SU-DHL-6 (cell line): Measurements from ENCODE around the gene MAP3K1.

Experiments used
- H2AFZ ChIP-seq: fragments of 200-600 bp; sonication (generic); 2 replicates; pipeline ENCODE4 v1.6.1; 2014; ENCODE audit warnings: low read depth, mild to moderate bottlenecking, moderate library complexity, mixed read lengths, antibody characterized with exemption, low read length; ENCODE audit not compliant: severe bottlenecking
- H3F3A ChIP-seq: fragments of 200-600 bp; shearing (Covaris generic); 2 replicates; pipeline ENCODE4 v1.6.0; 2016; ENCODE audit warnings: antibody characterized with exemption, mild to moderate bottlenecking; ENCODE audit not compliant: insufficient read depth
- H3K27ac ChIP-seq: fragments of 200-600 bp; sonication (generic); 2 replicates; pipeline ENCODE4 v1.5.1; 2016; ENCODE audit warnings: low read depth, mild to moderate bottlenecking, low read length, moderate library complexity, mixed read lengths
- H3K27me3 ChIP-seq: fragments of 200-600 bp; sonication (generic), shearing (Covaris generic); 2 replicates; pipeline ENCODE4 v1.6.0; 2014; ENCODE audit warnings: mild to moderate bottlenecking, low read length
- H3K36me3 ChIP-seq: fragments of 200-600 bp; sonication (generic); 2 replicates; pipeline ENCODE4 v1.6.1; 2014; ENCODE audit warnings: mild to moderate bottlenecking, low read length, mixed read lengths
- H3K4me2 ChIP-seq: fragments of 300-600, 200-600 bp; shearing (Covaris generic), sonication (generic); 2 replicates; pipeline ENCODE4 v1.6.0; 2014; ENCODE audit warnings: low read length, low read depth, mild to moderate bottlenecking; ENCODE audit not compliant: poor library complexity, severe bottlenecking
- H3K4me3 ChIP-seq: fragments of 200-600 bp; sonication (generic); 2 replicates; pipeline ENCODE4 v1.5.1; 2014; ENCODE audit warnings: antibody characterized with exemption, low read length, mild to moderate bottlenecking, mixed read lengths; ENCODE audit not compliant: insufficient read depth, poor library complexity, severe bottlenecking
- H3K79me2 ChIP-seq: fragments of 200-600 bp; sonication (generic); 2 replicates; pipeline ENCODE4 v1.6.1; 2014; ENCODE audit warnings: mild to moderate bottlenecking, low read length, moderate library complexity; ENCODE audit not compliant: insufficient read depth
- H3K9ac ChIP-seq: fragments of 200-600 bp; sonication (generic); 2 replicates; pipeline ENCODE4 v1.7.0; 2014; ENCODE audit warnings: mild to moderate bottlenecking, low read length
- H3K9me2 ChIP-seq: fragments of 200-600 bp; sonication (generic); replicated peaks from 2 replicates; pipeline ENCODE4 v1.6.1; 2014; ENCODE audit warnings: low read length; ENCODE audit not compliant: insufficient read depth
- H3K9me3 ChIP-seq: fragments of 200-600 bp; sonication (generic); 2 replicates; pipeline ENCODE4 v1.6.1; 2014; ENCODE audit warnings: low read length, mixed read lengths; ENCODE audit not compliant: insufficient read depth
- H4K20me1 ChIP-seq: fragments of 200-600 bp; sonication (generic); 2 replicates; pipeline ENCODE4 v1.6.1; 2014; ENCODE audit warnings: low read depth, mild to moderate bottlenecking, antibody characterized with exemption, low read length, moderate library complexity, mixed read lengths
- EZH2phosphoT487 ChIP-seq: fragments of 200-600 bp; sonication (generic), shearing (Covaris generic); conservative IDR thresholded peaks from 2 replicates; pipeline ENCODE4 v1.6.1; 2018; ENCODE audit warnings: mild to moderate bottlenecking, antibody characterized with exemption, low read length, moderate library complexity, mixed read lengths
- TF ChIP-seq, protein P1 (sequence below): fragments of 200-600 bp; sonication (generic); IDR thresholded peaks from one replicate; pipeline ENCODE4 v1.5.1; 2017; ENCODE audit warnings: antibody characterized with exemption, mild to moderate bottlenecking, low read length, moderate library complexity; ENCODE audit not compliant: insufficient read depth, poor library complexity, severe bottlenecking

Gene MAP3K1

GRCh38 chr5:56831773-56832172, 16.4 kb downstream of the MAP3K1 start:
- no peak overlapping the region for H3K4me2 ChIP-seq

GRCh38 chr5:56833325-56833724, 18.0 kb downstream of the MAP3K1 start:
- Histone ChIP-seq H3K79me2 (peaks cover 30% of the 10 kb centered on the region; the same call in 1 of the 2 replicates), H3K36me3 (no peaks in the 10 kb centered on the region), H4K20me1 (peaks cover 36% of the 10 kb centered on the region), H2AFZ (no peak overlapping the region), H3K27me3 (no peaks in the 10 kb centered on the region), H3K4me3 (no peak overlapping the region), H3K9me2 (no peaks in the 10 kb centered on the region), H3F3A (no peaks in the 10 kb centered on the region), H3K4me2 (no peak overlapping the region), H3K9me3 (no peaks in the 10 kb centered on the region), H3K9ac (no peak overlapping the region), H3K27ac (no peak overlapping the region)
- TF ChIP-seq, protein P1, sequence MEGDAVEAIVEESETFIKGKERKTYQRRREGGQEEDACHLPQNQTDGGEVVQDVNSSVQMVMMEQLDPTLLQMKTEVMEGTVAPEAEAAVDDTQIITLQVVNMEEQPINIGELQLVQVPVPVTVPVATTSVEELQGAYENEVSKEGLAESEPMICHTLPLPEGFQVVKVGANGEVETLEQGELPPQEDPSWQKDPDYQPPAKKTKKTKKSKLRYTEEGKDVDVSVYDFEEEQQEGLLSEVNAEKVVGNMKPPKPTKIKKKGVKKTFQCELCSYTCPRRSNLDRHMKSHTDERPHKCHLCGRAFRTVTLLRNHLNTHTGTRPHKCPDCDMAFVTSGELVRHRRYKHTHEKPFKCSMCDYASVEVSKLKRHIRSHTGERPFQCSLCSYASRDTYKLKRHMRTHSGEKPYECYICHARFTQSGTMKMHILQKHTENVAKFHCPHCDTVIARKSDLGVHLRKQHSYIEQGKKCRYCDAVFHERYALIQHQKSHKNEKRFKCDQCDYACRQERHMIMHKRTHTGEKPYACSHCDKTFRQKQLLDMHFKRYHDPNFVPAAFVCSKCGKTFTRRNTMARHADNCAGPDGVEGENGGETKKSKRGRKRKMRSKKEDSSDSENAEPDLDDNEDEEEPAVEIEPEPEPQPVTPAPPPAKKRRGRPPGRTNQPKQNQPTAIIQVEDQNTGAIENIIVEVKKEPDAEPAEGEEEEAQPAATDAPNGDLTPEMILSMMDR, result no peak
- no peak for TF ChIP-seq EZH2phosphoT487

More at GRCh38 chr5:56831773-56832172, 16.4 kb downstream of the MAP3K1 start:
- Histone ChIP-seq H3K9me3 (no peaks in the 10 kb centered on the region), H3F3A (no peaks in the 10 kb centered on the region), H3K9me2 (no peaks in the 10 kb centered on the region), H4K20me1 (peaks cover 37% of the 10 kb centered on the region), H3K4me3 (no peak overlapping the region), H3K9ac (no peak overlapping the region), H3K79me2 (peaks cover 34% of the 10 kb centered on the region; the same call in 1 of the 2 replicates), H2AFZ (no peak overlapping the region), H3K27me3 (no peaks in the 10 kb centered on the region), H3K27ac (no peak overlapping the region), H3K36me3 (no peaks in the 10 kb centered on the region)
- TF ChIP-seq, protein P1, result no peak
- no peak for TF ChIP-seq EZH2phosphoT487

DNA sequence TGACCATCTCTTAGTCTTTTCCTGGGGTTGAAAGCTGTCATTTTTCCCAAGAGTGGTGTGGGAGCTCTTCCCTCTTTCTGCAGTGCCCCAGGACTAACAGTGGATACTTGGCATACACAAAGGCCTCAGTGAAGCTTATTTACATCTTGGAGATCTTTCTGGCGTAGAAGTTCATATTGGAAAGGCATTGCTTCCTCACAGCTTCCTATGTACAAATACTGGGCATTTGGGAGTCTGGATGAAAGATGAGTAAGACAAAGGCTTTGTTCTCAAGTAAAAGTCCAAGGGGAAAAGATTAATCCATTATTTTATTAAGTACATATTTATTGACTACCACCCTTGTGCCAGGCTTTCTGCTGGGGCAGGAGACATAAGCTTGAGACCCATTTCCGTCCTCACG, 22.0 kb downstream of the MAP3K1 start:
- Histone ChIP-seq H3K79me2 (peaks cover 42% of the 10 kb centered on the region), H3F3A (no peaks in the 10 kb centered on the region), H3K9ac (no peak overlapping the region), H3K4me3 (no peak overlapping the region), H3K36me3 (no peaks in the 10 kb centered on the region), H3K9me2 (no peaks in the 10 kb centered on the region), H3K27me3 (no peaks in the 10 kb centered on the region), H3K4me2 (no peak overlapping the region), H4K20me1 (peaks cover 16% of the 10 kb centered on the region), H2AFZ (no peak overlapping the region), H3K27ac (no peak overlapping the region), H3K9me3 (no peaks in the 10 kb centered on the region)
- no peak for TF ChIP-seq EZH2phosphoT487
- TF ChIP-seq, protein P1, result no peak
